Activated CD8-positive, alpha-beta T cell treated with anti-CD3 and anti-CD28 coated beads for 36 hours (primary cell): Measurements from ENCODE around the gene GNA14. TPM values are rescaled to one million over a fixed set of nuclear protein-coding genes. Genes with fewer than 3 reads are reported as not detected.
"Not testable (repeated sequence)": the region's sequence is repeated elsewhere in the genome, so short reads cannot be mapped to it uniquely, and the experiment has no call there.

Experiments used
- ATAC-seq: fragments of 200-7000 bp; cut with Tn5 transposase; one replicate; pipeline ENCODE4 v1.10.0; 2021; ENCODE audit warnings: mild to moderate bottlenecking, moderate library complexity
- CTCF ChIA-PET: fragments of 350-600 bp; sonication (Branson Sonifier 250); formaldehyde crosslinking; loops from one replicate; lab custom pipeline; 2021; ENCODE audit warnings: antibody characterized with exemption; lab: Charles Lee
- POLR2A ChIA-PET: fragments of 350-600 bp; sonication (Branson Sonifier 250); formaldehyde crosslinking; loops from one replicate; lab custom pipeline; 2021; ENCODE audit warnings: antibody characterized with exemption; lab: Charles Lee
- DNase-seq: peaks from one replicate; pipeline ENCODE4 v3.0.0-alpha.2; 2020
- H3K27ac Mint-ChIP-seq: one replicate; pipeline ENCODE4 v1.8.0; 2021; ENCODE audit warnings: mild to moderate bottlenecking, mixed read lengths
- H3K27me3 Mint-ChIP-seq: one replicate; pipeline ENCODE4 v1.8.0; 2021; ENCODE audit warnings: mixed read lengths
- H3K36me3 Mint-ChIP-seq: one replicate; pipeline ENCODE4 v1.8.0; 2021; ENCODE audit warnings: low read depth, mixed read lengths
- H3K4me1 Mint-ChIP-seq: one replicate; pipeline ENCODE4 v1.8.0; 2021; ENCODE audit warnings: low read depth, mixed read lengths
- H3K4me3 Mint-ChIP-seq: one replicate; pipeline ENCODE4 v1.8.0; 2021; ENCODE audit warnings: mild to moderate bottlenecking, moderate library complexity, mixed read lengths
- H3K9me3 Mint-ChIP-seq: one replicate; pipeline ENCODE4 v1.8.0; 2021; ENCODE audit warnings: mixed read lengths
- CTCF ChIP-seq: fragments of 200-600 bp; IDR thresholded peaks from one replicate; pipeline ENCODE4 v1.8.0; 2022; ENCODE audit warnings: antibody characterized with exemption, mild to moderate bottlenecking
- intact Hi-C: fragments of 100-400 bp; cut with micrococcal nuclease; formaldehyde crosslinking; loops from one replicate; pipeline ENCODE4 v1.10.0; 2022
- total RNA-seq, 2 experiments: library from RNA; stranded (reverse); gene quantifications; one replicate each; pipeline ENCODE4 v1.2.3, GENCODE V29; 2021

Gene GNA14
- total RNA-seq, 2 experiments from 2014 or later: not detected

GRCh38 chr9:77399964-77400363, 248.2 kb downstream of the GNA14 start:
- peaks cover 4% of the 10 kb centered on the region for H3K36me3 Mint-ChIP-seq
- POLR2A ChIA-PET: no interaction called here
- TF ChIP-seq CTCF: no peak
- DNase-seq (no peak), ATAC-seq (no peak)
- intact Hi-C loops: no loop called here
- H3K4me1 Mint-ChIP-seq: no peaks in the 10 kb centered on the region
- no peaks in the 10 kb centered on the region for H3K9me3 Mint-ChIP-seq
- CTCF ChIA-PET: no interaction called here
- no peak overlapping the region for H3K4me3 Mint-ChIP-seq
- H3K27ac Mint-ChIP-seq: no peak overlapping the region
- H3K27me3 Mint-ChIP-seq: no peaks in the 10 kb centered on the region

GRCh38 chr9:77398581-77398980, 249.5 kb downstream of the GNA14 start:
- H3K36me3 Mint-ChIP-seq, CTCF ChIA-PET, H3K4me3 Mint-ChIP-seq, intact Hi-C loops, H3K27ac Mint-ChIP-seq, H3K27me3 Mint-ChIP-seq, H3K4me1 Mint-ChIP-seq, H3K9me3 Mint-ChIP-seq, ATAC-seq, POLR2A ChIA-PET, DNase-seq: not testable (repeated sequence)

- DNase-seq (no peak), ATAC-seq (no peak)
- no peaks in the 10 kb centered on the region for H3K27me3 Mint-ChIP-seq
- no peak for TF ChIP-seq CTCF
- H3K27ac Mint-ChIP-seq: no peak overlapping the region
- ChIA-PET POLR2A (no interaction called here), CTCF (no interaction called here)
- intact Hi-C loops: no loop called here
- no peaks in the 10 kb centered on the region for H3K9me3 Mint-ChIP-seq
- H3K4me3 Mint-ChIP-seq: no peak overlapping the region
- H3K36me3 Mint-ChIP-seq: peaks cover 2% of the 10 kb centered on the region
- no peaks in the 10 kb centered on the region for H3K4me1 Mint-ChIP-seq
These were observed 255.8 kb downstream of the GNA14 start for GRCh38 chr9:77392328-77392727.

- Mint-ChIP-seq H3K27me3 (no peaks in the 10 kb centered on the region), H3K4me1 (no peaks in the 10 kb centered on the region), H3K9me3 (no peaks in the 10 kb centered on the region), H3K36me3 (peaks cover 2% of the 10 kb centered on the region), H3K27ac (no peak overlapping the region), H3K4me3 (no peak overlapping the region)
- no peak for TF ChIP-seq CTCF
- intact Hi-C loops: no loop called here
- ChIA-PET POLR2A (no interaction called here), CTCF (no interaction called here)
- ATAC-seq: no peak
- no peak for DNase-seq
These were observed 256.3 kb downstream of the GNA14 start for GRCh38 chr9:77391834-77392233.

- peaks cover 2% of the 10 kb centered on the region for H3K4me1 Mint-ChIP-seq
- ATAC-seq: no peak
- H3K4me3 Mint-ChIP-seq: no peak overlapping the region
- no peaks in the 10 kb centered on the region for H3K27me3 Mint-ChIP-seq
- POLR2A ChIA-PET: no interaction called here
- CTCF ChIA-PET: no interaction called here
- H3K9me3 Mint-ChIP-seq: no peaks in the 10 kb centered on the region
- no peak for TF ChIP-seq CTCF
- H3K36me3 Mint-ChIP-seq: peaks cover 9% of the 10 kb centered on the region
- DNase-seq: no peak
- intact Hi-C loops: no loop called here
- H3K27ac Mint-ChIP-seq: no peak overlapping the region
These were observed 261.9 kb downstream of the GNA14 start for GRCh38 chr9:77386187-77386586.

- intact Hi-C loops: no loop called here
- Mint-ChIP-seq H3K27me3 (no peaks in the 10 kb centered on the region), H3K9me3 (no peaks in the 10 kb centered on the region), H3K36me3 (peaks cover 11% of the 10 kb centered on the region), H3K4me3 (no peak overlapping the region), H3K27ac (no peak overlapping the region), H3K4me1 (peaks cover 2% of the 10 kb centered on the region)
- ATAC-seq (no peak), DNase-seq (no peak)
- TF ChIP-seq CTCF: no peak
- ChIA-PET POLR2A (no interaction called here), CTCF (no interaction called here)
These were observed 263.7 kb downstream of the GNA14 start for GRCh38 chr9:77384406-77384805.
